ENCODE results near the gene LRIT1.

GRCh38 chr10:84235096-84235495, 6.2 kb downstream of the LRIT1 start:
- no peak for TF ChIP-seq CTCF (IDR thresholded peaks at IDR 0.05)
- no peak for TF ChIP-seq POLR2AphosphoS5 (IDR thresholded peaks at IDR 0.05)
- TF ChIP-seq POLR2A (IDR thresholded peaks at IDR 0.05): no peak
- no peak for TF ChIP-seq EP300 (IDR thresholded peaks at IDR 0.05)
